Germinal center (tissue), 1 donor: ENCODE results near the gene FGFRL1.
"Not testable (repeated sequence)": the region's sequence is repeated elsewhere in the genome, so short reads cannot be mapped to it uniquely, and the experiment has no call there.

ENCODE experiments used
- DNase-seq: peaks from one replicate; pipeline ENCODE4 v3.0.0; 2012; ENCODE audit warnings: mixed read lengths, low spot score

Gene FGFRL1

GRCh38 chr4:1052231-1052671, 40.8 kb downstream of the FGFRL1 start:
- DNase-seq: no peak

- DNase-seq: no peak
Observed at GRCh38 chr4:1053080-1053661, 41.7 kb downstream of the FGFRL1 start.

GRCh38 chr4:1053891-1054290, 42.5 kb downstream of the FGFRL1 start:
- not testable (repeated sequence) for DNase-seq

GRCh38 chr4:1054696-1055242, 43.3 kb downstream of the FGFRL1 start:
- not testable (repeated sequence) for DNase-seq

- DNase-seq: not testable (repeated sequence)
Observed at GRCh38 chr4:1055243-1055701, 43.8 kb downstream of the FGFRL1 start.

GRCh38 chr4:1055721-1056590, 44.5 kb downstream of the FGFRL1 start:
- DNase-seq: peak; percentile 88

GRCh38 chr4:1056671-1057402, 45.4 kb downstream of the FGFRL1 start:
- no peak for DNase-seq

- DNase-seq: no peak
Observed at GRCh38 chr4:1057403-1057745, 45.9 kb downstream of the FGFRL1 start.

GRCh38 chr4:1058198-1058996, 47.0 kb downstream of the FGFRL1 start:
- no peak for DNase-seq

GRCh38 chr4:1058997-1059665, 47.7 kb downstream of the FGFRL1 start:
- DNase-seq: no peak

GRCh38 chr4:1060121-1060520, 48.7 kb downstream of the FGFRL1 start:
- no peak for DNase-seq

- no peak for DNase-seq
Observed at GRCh38 chr4:1060621-1061020, 49.2 kb downstream of the FGFRL1 start.

GRCh38 chr4:1061056-1061700, 49.8 kb downstream of the FGFRL1 start:
- no peak for DNase-seq

GRCh38 chr4:1061760-1062159, 50.3 kb downstream of the FGFRL1 start:
- DNase-seq: no peak

GRCh38 chr4:1062419-1062818, 51.0 kb downstream of the FGFRL1 start:
- no peak for DNase-seq

GRCh38 chr4:1065732-1066131, 54.3 kb downstream of the FGFRL1 start:
- no peak for DNase-seq

- DNase-seq: no peak
Observed at GRCh38 chr4:1069394-1069793, 58.0 kb downstream of the FGFRL1 start.

- DNase-seq: peak; percentile 71
Observed at GRCh38 chr4:1072830-1073446, 61.5 kb downstream of the FGFRL1 start.

GRCh38 chr4:1074077-1074476, 62.7 kb downstream of the FGFRL1 start:
- no peak for DNase-seq

- DNase-seq: no peak
Observed at GRCh38 chr4:1075225-1075624, 63.8 kb downstream of the FGFRL1 start.
